C1 segment of cervical spinal cord (tissue), 14 donors: ENCODE results near the gene TLE5.
"Not testable (repeated sequence)": the region's sequence is repeated elsewhere in the genome, so short reads cannot be mapped to it uniquely, and the experiment has no call there.

ENCODE experiments used
- DNase-seq, 14 donors: peaks; one replicate each; lab custom pipeline; 2025; lab: John Stamatoyannopoulos, UW

TLE5 gene

GRCh38 chr19:3045885-3046697 lies 16.2 kb downstream of the TLE5 start:
- peak in 1 of 14 donors; percentile 41 for DNase-seq

- DNase-seq, result no peak
Observed at GRCh38 chr19:3045191-3045590, 17.1 kb downstream of the TLE5 start.

- DNase-seq, result no peak
Observed at GRCh38 chr19:3042621-3043267, 19.6 kb downstream of the TLE5 start.

- no peak for DNase-seq
Observed at GRCh38 chr19:3041761-3042620, 20.3 kb downstream of the TLE5 start.

GRCh38 chr19:3041327-3041726 lies 21.0 kb downstream of the TLE5 start:
- DNase-seq, result no peak

- no peak for DNase-seq
Observed at GRCh38 chr19:3039641-3040077, 22.6 kb downstream of the TLE5 start.

- no peak for DNase-seq
Observed at GRCh38 chr19:3039125-3039524, 23.2 kb downstream of the TLE5 start.

- no peak for DNase-seq
Observed at GRCh38 chr19:3038214-3038613, 24.1 kb downstream of the TLE5 start.

- not testable (repeated sequence) for DNase-seq
Observed at GRCh38 chr19:3036977-3037544, 25.2 kb downstream of the TLE5 start.

GRCh38 chr19:3036119-3036976 lies 25.9 kb downstream of the TLE5 start:
- DNase-seq, result peak; percentile 34 to 93 (median 88)

GRCh38 chr19:3035542-3036118 lies 26.7 kb downstream of the TLE5 start:
- peak; percentile 78 to 98 (median 94) for DNase-seq

GRCh38 chr19:3034656-3035541 lies 27.4 kb downstream of the TLE5 start:
- peak in 1 of 14 donors; percentile 54 for DNase-seq

- DNase-seq, result no peak
Observed at GRCh38 chr19:3034406-3034655, 28.0 kb downstream of the TLE5 start.

- no peak for DNase-seq
Observed at GRCh38 chr19:3033595-3034405, 28.5 kb downstream of the TLE5 start.

- no peak for DNase-seq
Observed at GRCh38 chr19:3031607-3031867, 30.8 kb downstream of the TLE5 start.

GRCh38 chr19:3029065-3029923 lies 33.0 kb downstream of the TLE5 start, which contains the start of gene TLE2:
TSS of gene TLE2 (minus strand) at chr19:3029280. CDS start at chr19:3028904, 376 bp downstream.
- DNase-seq, result peak in 1 of 14 donors; percentile 22

GRCh38 chr19:3028305-3029064 lies 33.8 kb downstream of the TLE5 start:
- no peak for DNase-seq
